A673 (cell line): ENCODE measurements around the gene OR2F1. TPM values are rescaled to one million over a fixed set of nuclear protein-coding genes. Genes with fewer than 3 reads are reported as not detected.

Source experiments
- Bru-seq: library from RNA; stranded (reverse); fragments of 400-500 nt; gene quantifications from one replicate; lab custom pipeline; 2021; lab: Mats Ljungman, UMichigan
- BruChase-seq, 2 experiments: library from RNA; stranded (reverse); fragments of 400-500 nt; gene quantifications; one replicate each; lab custom pipeline; 2021; lab: Mats Ljungman, UMichigan
- BruUV-seq: library from RNA; stranded (reverse); fragments of 400-500 nt; replicated peaks from 2 replicates; lab custom pipeline; 2021; lab: Mats Ljungman, UMichigan
- CTCF ChIA-PET: fragments of 300-600 bp; sonication (Branson Sonifier 250); formaldehyde crosslinking; loops from one replicate; lab custom pipeline; 2022; ENCODE audit warnings: antibody characterized with exemption; lab: Charles Lee
- POLR2A ChIA-PET: fragments of 300-600 bp; sonication (Branson Sonifier 250); formaldehyde crosslinking; loops from one replicate; lab custom pipeline; 2022; ENCODE audit warnings: antibody characterized with exemption; ENCODE audit not compliant: low non-redundant PET; lab: Charles Lee
- DNase-seq: peaks from one replicate; pipeline ENCODE4 v3.0.0-alpha.2; 2015; ENCODE audit warnings: low spot score
- H3K27ac ChIP-seq: fragments of 200-600 bp; sonication (generic); 2 replicates; pipeline ENCODE4 v1.5.1; 2016; ENCODE audit warnings: mixed run types, low read depth, mild to moderate bottlenecking, mixed read lengths, antibody characterized with exemption, low read length; ENCODE audit not compliant: poor library complexity, severe bottlenecking
- H3K27me3 ChIP-seq: fragments of 200-600 bp; sonication (generic); replicated peaks from 2 replicates; pipeline ENCODE4 v1.6.1; 2017; ENCODE audit warnings: mixed run types, low read depth, mild to moderate bottlenecking, mixed read lengths, antibody characterized with exemption, low read length; ENCODE audit not compliant: insufficient read depth, poor library complexity
- H3K36me3 ChIP-seq: fragments of 200-600 bp; sonication (generic); 2 replicates; pipeline ENCODE4 v1.6.1; 2016; ENCODE audit warnings: mixed run types, mild to moderate bottlenecking, mixed read lengths, antibody characterized with exemption, low read length; ENCODE audit not compliant: insufficient read depth, poor library complexity, severe bottlenecking
- H3K4me1 ChIP-seq: fragments of 200-600 bp; sonication (generic); 2 replicates; pipeline ENCODE4 v1.6.1; 2017; ENCODE audit warnings: mixed run types, mild to moderate bottlenecking, mixed read lengths, antibody characterized with exemption, low read length; ENCODE audit not compliant: insufficient read depth, poor library complexity, severe bottlenecking
- H3K4me3 ChIP-seq: fragments of 200-600 bp; sonication (generic); 2 replicates; pipeline ENCODE4 v1.5.1; 2016; ENCODE audit warnings: low read depth, mixed run types, mild to moderate bottlenecking, mixed read lengths, low read length; ENCODE audit not compliant: poor library complexity, severe bottlenecking
- H3K9me3 ChIP-seq: fragments of 200-600 bp; sonication (generic); 2 replicates; pipeline ENCODE4 v1.6.1; 2016; ENCODE audit warnings: mixed run types, low read depth, mild to moderate bottlenecking, mixed read lengths, antibody characterized with exemption, low read length; ENCODE audit not compliant: poor library complexity, severe bottlenecking
- EZH2 ChIP-seq: fragments of 200-600 bp; sonication (generic); IDR thresholded peaks from 2 replicates; pipeline ENCODE4 v1.6.1; 2017; ENCODE audit warnings: borderline replicate concordance, low read depth, mild to moderate bottlenecking, mixed read lengths, antibody characterized with exemption, low read length; ENCODE audit not compliant: poor library complexity, severe bottlenecking
- intact Hi-C: fragments of 100-400 bp; cut with micrococcal nuclease; formaldehyde crosslinking; loops from one replicate; pipeline ENCODE4 v1.10.0; 2022; ENCODE audit not compliant: unreplicated experiment
- long read RNA-seq: library from polyadenylated mRNA; stranded (forward); transcript quantifications from one replicate; pipeline ENCODE4 v2.0.0, GENCODE V29; 2022
- total RNA-seq: library from RNA; stranded (reverse); gene quantifications from 2 replicates; pipeline ENCODE4 v1.2.3, GENCODE V29; 2021
- TF ChIP-seq, protein P1 (sequence below): fragments of 300-800, 200-600 bp; sonication (generic); conservative IDR thresholded peaks from 2 replicates; pipeline ENCODE4 v1.5.1; 2017; ENCODE audit warnings: low read depth, mild to moderate bottlenecking, antibody characterized with exemption, low read length, moderate library complexity, mixed read lengths

Gene OR2F1, protein sequence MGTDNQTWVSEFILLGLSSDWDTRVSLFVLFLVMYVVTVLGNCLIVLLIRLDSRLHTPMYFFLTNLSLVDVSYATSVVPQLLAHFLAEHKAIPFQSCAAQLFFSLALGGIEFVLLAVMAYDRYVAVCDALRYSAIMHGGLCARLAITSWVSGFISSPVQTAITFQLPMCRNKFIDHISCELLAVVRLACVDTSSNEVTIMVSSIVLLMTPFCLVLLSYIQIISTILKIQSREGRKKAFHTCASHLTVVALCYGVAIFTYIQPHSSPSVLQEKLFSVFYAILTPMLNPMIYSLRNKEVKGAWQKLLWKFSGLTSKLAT
- total RNA-seq = not detected in 2 replicates
- Bru-seq, nascent RNA = not detected
- BruChase-seq, experiment 1, labeled RNA remaining after a 2-hour chase = not detected
- BruChase-seq, experiment 2, labeled RNA remaining after a 6-hour chase = not detected
- long read RNA-seq = 0 reads

DNA sequence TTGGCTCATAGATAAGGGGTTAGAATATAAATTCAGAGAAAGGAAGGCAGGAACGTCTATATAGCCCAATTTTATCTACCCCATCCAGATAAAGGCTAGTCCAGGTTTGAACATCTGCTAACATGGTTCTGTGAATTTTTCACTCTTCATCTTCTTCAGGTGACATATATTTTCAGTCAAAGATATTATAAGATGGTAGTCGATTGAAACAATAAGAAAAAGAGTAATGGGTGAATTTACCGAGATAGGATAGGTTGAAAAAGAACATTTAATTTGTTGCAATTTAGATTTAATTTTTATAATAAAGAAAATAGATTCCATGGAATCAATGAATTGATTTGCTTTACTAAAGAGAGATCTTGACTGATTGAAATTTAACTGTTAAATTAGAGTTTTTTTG is at the start of gene OR2F1:
OR2F1 (plus strand) TSS at position 301 of the 400 bp plus-strand sequence. CDS start 5,127 bp downstream, outside the sequence.
- peaks cover 7% of the 10 kb centered on the region for H3K27me3 ChIP-seq
- H3K4me3 ChIP-seq = no peak within 1 kb of the TSS
- ChIA-PET POLR2A (no interaction called here), CTCF (no interaction called here)
- no TSS peak for BruUV-seq
- DNase-seq = no peak
- H3K27ac ChIP-seq = no peak within 1 kb of the TSS
- H3K36me3 ChIP-seq = no peaks in the 10 kb centered on the region
- intact Hi-C loops = no loop called here
- no peaks in the 10 kb centered on the region for H3K9me3 ChIP-seq
- TF ChIP-seq, protein P1, sequence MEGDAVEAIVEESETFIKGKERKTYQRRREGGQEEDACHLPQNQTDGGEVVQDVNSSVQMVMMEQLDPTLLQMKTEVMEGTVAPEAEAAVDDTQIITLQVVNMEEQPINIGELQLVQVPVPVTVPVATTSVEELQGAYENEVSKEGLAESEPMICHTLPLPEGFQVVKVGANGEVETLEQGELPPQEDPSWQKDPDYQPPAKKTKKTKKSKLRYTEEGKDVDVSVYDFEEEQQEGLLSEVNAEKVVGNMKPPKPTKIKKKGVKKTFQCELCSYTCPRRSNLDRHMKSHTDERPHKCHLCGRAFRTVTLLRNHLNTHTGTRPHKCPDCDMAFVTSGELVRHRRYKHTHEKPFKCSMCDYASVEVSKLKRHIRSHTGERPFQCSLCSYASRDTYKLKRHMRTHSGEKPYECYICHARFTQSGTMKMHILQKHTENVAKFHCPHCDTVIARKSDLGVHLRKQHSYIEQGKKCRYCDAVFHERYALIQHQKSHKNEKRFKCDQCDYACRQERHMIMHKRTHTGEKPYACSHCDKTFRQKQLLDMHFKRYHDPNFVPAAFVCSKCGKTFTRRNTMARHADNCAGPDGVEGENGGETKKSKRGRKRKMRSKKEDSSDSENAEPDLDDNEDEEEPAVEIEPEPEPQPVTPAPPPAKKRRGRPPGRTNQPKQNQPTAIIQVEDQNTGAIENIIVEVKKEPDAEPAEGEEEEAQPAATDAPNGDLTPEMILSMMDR = no peak
- H3K4me1 ChIP-seq = no peaks in the 10 kb centered on the region

DNA sequence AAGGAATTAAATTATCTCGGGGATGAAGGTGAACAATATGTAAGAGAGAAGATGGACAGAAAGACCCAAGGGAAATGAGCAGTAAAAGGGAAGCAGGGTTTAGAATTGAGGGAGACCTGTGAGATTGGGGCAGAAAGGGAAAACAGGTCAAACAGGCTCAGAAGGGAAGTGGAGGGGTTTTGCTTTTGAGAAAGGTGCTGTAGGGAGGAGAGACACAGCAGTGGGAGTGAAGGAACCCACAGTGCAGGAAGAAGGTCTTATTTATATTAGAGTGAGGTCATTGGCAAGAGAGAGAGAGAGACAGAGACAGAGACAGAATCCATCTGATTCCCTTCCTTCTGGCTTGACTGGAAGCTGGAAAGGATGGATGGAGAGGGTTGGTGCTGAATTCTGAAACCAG is 49.1 kb upstream of the OR2F1 start:
- Histone ChIP-seq H3K4me1 (no peaks in the 10 kb centered on the region), H3K4me3 (no peak overlapping the region), H3K36me3 (no peaks in the 10 kb centered on the region), H3K27ac (no peak overlapping the region), H3K27me3 (peaks cover 11% of the 10 kb centered on the region), H3K9me3 (no peaks in the 10 kb centered on the region)
- DNase-seq = no peak
- no TSS peak for BruUV-seq
- TF ChIP-seq EZH2 = no peak
- TF ChIP-seq, protein P1 = no peak
- ChIA-PET POLR2A (no interaction called here), CTCF (no interaction called here)
- intact Hi-C loops = loop anchor here (10.0 kb wide), 1 partner anchor 219 kb away; the partner anchor contains the start of gene OR2A14

DNA sequence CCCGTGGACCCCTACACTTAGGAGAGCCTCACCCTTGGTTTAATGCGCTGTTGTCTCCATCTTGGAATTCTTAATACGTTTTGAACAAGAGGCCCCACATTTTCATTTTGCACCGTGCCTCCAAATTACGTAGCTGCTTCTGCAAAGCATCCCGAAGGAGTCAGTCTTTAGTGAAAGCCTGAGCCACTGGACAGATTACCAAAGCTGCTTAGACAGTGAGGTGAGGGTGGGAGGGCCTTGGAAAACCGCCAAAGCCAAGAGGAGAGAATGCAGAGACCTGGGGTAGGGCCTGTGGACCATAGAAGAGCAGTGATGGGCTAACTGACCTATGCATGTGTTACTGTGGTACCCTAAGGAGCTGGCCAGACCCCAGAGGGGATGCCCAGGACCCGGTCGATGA is 48.5 kb upstream of the OR2F1 start:
- ChIA-PET POLR2A (interaction anchor here (0.6 kb wide), 1 partner anchor 574 kb away, joined by 3 read pairs; no protein-coding TSS in a partner anchor), CTCF (no interaction called here)
- no peak for TF ChIP-seq EZH2
- TF ChIP-seq, protein P1 = no peak
- Histone ChIP-seq H3K27ac (no peak overlapping the region), H3K36me3 (no peaks in the 10 kb centered on the region), H3K27me3 (peaks cover 11% of the 10 kb centered on the region), H3K4me1 (no peaks in the 10 kb centered on the region), H3K4me3 (no peak overlapping the region), H3K9me3 (no peaks in the 10 kb centered on the region)
- no TSS peak for BruUV-seq
- intact Hi-C loops = loop anchor here (10.0 kb wide), 1 partner anchor 219 kb away; the partner anchor contains the start of gene OR2A14
- no peak for DNase-seq
